Calu3 (cell line): ENCODE results near the gene GFPT2. TPM values are rescaled to one million over a fixed set of nuclear protein-coding genes. Genes with fewer than 3 reads are reported as not detected.

Source experiments
- BruUV-seq: library from RNA; stranded (reverse); fragments of 400-500 nt; replicated peaks from 2 replicates; lab custom pipeline; 2021; lab: Mats Ljungman, UMichigan
- CTCF ChIA-PET: fragments of 300-600 bp; sonication (Branson Sonifier 250); formaldehyde crosslinking; loops from one replicate; lab custom pipeline; 2022; ENCODE audit warnings: antibody characterized with exemption; lab: Charles Lee
- DNase-seq: peaks from one replicate; pipeline ENCODE4 v3.0.0; 2022
- H3K27ac Mint-ChIP-seq: one replicate; pipeline ENCODE4 v1.8.0; 2022; ENCODE audit warnings: mixed read lengths; ENCODE audit not compliant: unreplicated experiment
- H3K27me3 Mint-ChIP-seq: one replicate; pipeline ENCODE4 v1.8.0; 2022; ENCODE audit warnings: mixed read lengths; ENCODE audit not compliant: unreplicated experiment
- H3K36me3 Mint-ChIP-seq: one replicate; pipeline ENCODE4 v1.8.0; 2022; ENCODE audit warnings: mild to moderate bottlenecking, moderate library complexity, mixed read lengths; ENCODE audit not compliant: insufficient read depth, unreplicated experiment
- H3K4me1 Mint-ChIP-seq: one replicate; pipeline ENCODE4 v1.8.0; 2022; ENCODE audit warnings: mild to moderate bottlenecking, low read depth, mixed read lengths; ENCODE audit not compliant: unreplicated experiment
- H3K4me3 Mint-ChIP-seq: one replicate; pipeline ENCODE4 v1.8.0; 2022; ENCODE audit warnings: mild to moderate bottlenecking, low read depth, moderate library complexity, mixed read lengths; ENCODE audit not compliant: unreplicated experiment
- H3K9me3 Mint-ChIP-seq: one replicate; pipeline ENCODE4 v1.8.0; 2022; ENCODE audit warnings: low read depth, mixed read lengths; ENCODE audit not compliant: unreplicated experiment
- intact Hi-C: fragments of 100-400 bp; cut with micrococcal nuclease; formaldehyde crosslinking; loops from one replicate; pipeline ENCODE4 v1.10.0; 2022; ENCODE audit not compliant: unreplicated experiment
- total RNA-seq: library from RNA; stranded (reverse); gene quantifications from 2 replicates; pipeline ENCODE4 v1.2.3, GENCODE V29; 2022
- TF ChIP-seq, protein P1 (sequence below): fragments of 200-600 bp; IDR thresholded peaks from one replicate; pipeline ENCODE4 v1.8.0; 2022; ENCODE audit warnings: antibody characterized with exemption; ENCODE audit not compliant: unreplicated experiment

Gene GFPT2
- total RNA-seq, 1 experiment from 2014 or later = not detected

DNA sequence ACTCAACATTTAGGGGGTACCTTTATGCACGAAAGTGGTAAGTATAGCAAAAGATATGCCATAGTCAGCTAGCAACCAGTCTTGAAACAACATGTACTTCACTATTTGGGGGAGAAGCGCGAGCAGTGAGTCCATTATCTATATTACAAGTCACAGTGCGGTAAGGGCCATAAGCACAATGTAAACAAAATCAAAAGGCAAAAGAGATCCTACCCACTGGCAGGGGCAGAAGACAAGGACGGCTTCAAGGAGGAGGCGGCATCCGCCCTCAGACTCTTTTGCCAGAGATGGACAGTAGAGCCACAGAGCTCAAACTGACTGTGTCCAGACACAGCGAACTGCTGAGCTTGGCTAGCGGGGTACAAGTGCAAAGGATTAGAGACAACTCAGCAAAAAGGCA, 70.9 kb downstream of the GFPT2 start:
- Mint-ChIP-seq H3K9me3 (peaks cover 28% of the 10 kb centered on the region), H3K27ac (no peak overlapping the region), H3K4me3 (no peak overlapping the region), H3K36me3 (peaks cover 55% of the 10 kb centered on the region), H3K4me1 (no peaks in the 10 kb centered on the region), H3K27me3 (no peaks in the 10 kb centered on the region)
- no TSS peak for BruUV-seq
- TF ChIP-seq, protein P1, sequence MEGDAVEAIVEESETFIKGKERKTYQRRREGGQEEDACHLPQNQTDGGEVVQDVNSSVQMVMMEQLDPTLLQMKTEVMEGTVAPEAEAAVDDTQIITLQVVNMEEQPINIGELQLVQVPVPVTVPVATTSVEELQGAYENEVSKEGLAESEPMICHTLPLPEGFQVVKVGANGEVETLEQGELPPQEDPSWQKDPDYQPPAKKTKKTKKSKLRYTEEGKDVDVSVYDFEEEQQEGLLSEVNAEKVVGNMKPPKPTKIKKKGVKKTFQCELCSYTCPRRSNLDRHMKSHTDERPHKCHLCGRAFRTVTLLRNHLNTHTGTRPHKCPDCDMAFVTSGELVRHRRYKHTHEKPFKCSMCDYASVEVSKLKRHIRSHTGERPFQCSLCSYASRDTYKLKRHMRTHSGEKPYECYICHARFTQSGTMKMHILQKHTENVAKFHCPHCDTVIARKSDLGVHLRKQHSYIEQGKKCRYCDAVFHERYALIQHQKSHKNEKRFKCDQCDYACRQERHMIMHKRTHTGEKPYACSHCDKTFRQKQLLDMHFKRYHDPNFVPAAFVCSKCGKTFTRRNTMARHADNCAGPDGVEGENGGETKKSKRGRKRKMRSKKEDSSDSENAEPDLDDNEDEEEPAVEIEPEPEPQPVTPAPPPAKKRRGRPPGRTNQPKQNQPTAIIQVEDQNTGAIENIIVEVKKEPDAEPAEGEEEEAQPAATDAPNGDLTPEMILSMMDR = no peak
- no peak for DNase-seq
- intact Hi-C loops = no loop called here
- CTCF ChIA-PET = no interaction called here

DNA sequence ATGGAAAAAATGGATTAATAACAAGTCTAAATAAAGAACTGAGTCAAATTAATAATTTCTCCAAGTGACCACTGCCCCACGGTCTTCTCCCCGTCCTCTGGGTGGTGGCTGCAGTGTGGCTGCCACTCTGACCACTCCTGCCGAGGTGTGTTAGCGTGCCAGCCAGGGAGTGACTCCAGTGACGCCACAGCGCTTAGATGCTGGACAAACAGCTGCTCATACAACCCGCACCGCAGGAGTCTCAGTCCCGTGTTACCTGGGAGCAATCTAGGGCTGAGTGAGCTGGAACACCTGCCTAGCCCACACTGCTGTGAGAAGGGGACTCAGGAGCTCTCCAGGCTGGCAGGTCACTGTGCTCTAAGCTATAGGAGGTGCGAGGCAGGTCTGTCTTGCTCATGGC, 71.4 kb downstream of the GFPT2 start:
- CTCF ChIA-PET = interaction anchor here (0.6 kb wide), 1 partner anchor 226 kb away, joined by 3 read pairs; no protein-coding TSS in a partner anchor
- H3K27me3 Mint-ChIP-seq = no peaks in the 10 kb centered on the region
- peaks cover 33% of the 10 kb centered on the region for H3K9me3 Mint-ChIP-seq
- H3K4me3 Mint-ChIP-seq = no peak overlapping the region
- H3K4me1 Mint-ChIP-seq = no peaks in the 10 kb centered on the region
- H3K36me3 Mint-ChIP-seq = peaks cover 58% of the 10 kb centered on the region
- BruUV-seq = no TSS peak
- TF ChIP-seq, protein P1 = no peak
- intact Hi-C loops = no loop called here
- DNase-seq = no peak
- H3K27ac Mint-ChIP-seq = no peak overlapping the region

DNA sequence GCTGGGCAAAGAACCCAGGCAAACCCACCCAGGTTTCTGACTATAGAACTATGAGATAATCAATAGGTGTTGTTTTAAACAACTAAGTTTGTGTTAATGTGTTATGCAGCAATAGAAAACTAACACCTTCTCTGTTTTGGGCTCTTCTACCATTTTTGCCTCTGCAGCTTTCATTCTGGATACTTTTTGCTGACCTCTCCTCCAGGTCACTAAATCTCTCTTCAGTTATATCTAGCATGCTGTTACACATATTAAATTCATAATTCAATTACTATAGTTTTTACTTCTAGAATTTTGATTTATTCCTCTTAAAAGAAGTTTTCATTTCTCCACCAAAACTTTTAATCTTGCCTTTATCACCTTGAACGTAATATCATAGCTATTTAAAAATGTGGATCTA, 78.4 kb downstream of the GFPT2 start:
- H3K9me3 Mint-ChIP-seq = peaks cover 33% of the 10 kb centered on the region
- CTCF ChIA-PET = interaction anchor here (1.0 kb wide), 1 partner anchor 54 kb away, joined by 3 read pairs; no protein-coding TSS in a partner anchor
- H3K36me3 Mint-ChIP-seq = peaks cover 34% of the 10 kb centered on the region
- H3K27ac Mint-ChIP-seq = no peak overlapping the region
- BruUV-seq = no TSS peak
- no peak overlapping the region for H3K4me3 Mint-ChIP-seq
- intact Hi-C loops = no loop called here
- H3K4me1 Mint-ChIP-seq = no peaks in the 10 kb centered on the region
- H3K27me3 Mint-ChIP-seq = no peaks in the 10 kb centered on the region
- TF ChIP-seq, protein P1 = no peak
- no peak for DNase-seq

DNA sequence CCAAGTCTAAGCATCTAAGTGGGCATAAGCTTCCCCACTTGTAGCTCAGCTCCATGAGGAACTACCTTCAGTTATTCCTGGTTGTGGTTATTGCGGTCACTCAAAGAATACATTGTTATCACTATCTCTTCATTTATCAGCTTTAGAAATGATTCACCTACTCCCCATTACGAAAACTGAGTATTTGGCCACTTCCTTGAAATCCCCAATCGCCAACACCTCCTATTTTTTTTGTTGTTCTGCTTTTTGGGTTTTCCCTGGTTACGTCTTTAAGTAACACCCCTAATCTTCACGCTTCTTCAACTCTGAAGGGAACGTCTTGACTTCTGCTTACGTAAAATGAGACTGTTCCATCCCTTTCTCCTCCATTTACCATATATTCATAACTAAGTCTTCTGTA, 81.9 kb downstream of the GFPT2 start:
- Mint-ChIP-seq H3K9me3 (peaks cover 18% of the 10 kb centered on the region), H3K36me3 (peaks cover 22% of the 10 kb centered on the region), H3K4me1 (no peaks in the 10 kb centered on the region), H3K4me3 (no peak overlapping the region), H3K27ac (no peak overlapping the region), H3K27me3 (no peaks in the 10 kb centered on the region)
- CTCF ChIA-PET = interaction anchor here (0.6 kb wide), 2 partner anchors 252 to 1382 kb away, joined by 3 to 6 read pairs; no protein-coding TSS in a partner anchor
- DNase-seq = no peak
- intact Hi-C loops = no loop called here
- no TSS peak for BruUV-seq
- TF ChIP-seq, protein P1 = no peak
